OCI-LY1 (cell line): ENCODE data around the gene LENG1.

ENCODE experiments used
- H2AFZ ChIP-seq: fragments of 200-600 bp; sonication (generic), shearing (Covaris generic); 2 replicates; pipeline ENCODE4 v1.6.0; 2014; ENCODE audit warnings: antibody characterized with exemption, mild to moderate bottlenecking, low read length
- H3F3A ChIP-seq: fragments of 200-600 bp; sonication (generic), shearing (Covaris generic); 2 replicates; pipeline ENCODE4 v1.6.0; 2014; ENCODE audit warnings: mild to moderate bottlenecking, antibody characterized with exemption, low read length, moderate library complexity; ENCODE audit not compliant: insufficient read depth
- H3K27ac ChIP-seq: fragments of 200-600 bp; sonication (generic); 2 replicates; pipeline ENCODE4 v1.5.1; 2014; ENCODE audit warnings: low read length, mixed run types, mild to moderate bottlenecking, low read depth; ENCODE audit not compliant: poor library complexity, severe bottlenecking
- H3K27me3 ChIP-seq: fragments of 200-600 bp; sonication (generic); 2 replicates; pipeline ENCODE4 v1.6.0; 2014; ENCODE audit warnings: antibody characterized with exemption, mild to moderate bottlenecking, low read length, moderate library complexity; ENCODE audit not compliant: insufficient read depth
- H3K36me3 ChIP-seq: fragments of 200-600 bp; sonication (generic); 2 replicates; pipeline ENCODE4 v1.6.1; 2014; ENCODE audit warnings: mild to moderate bottlenecking, antibody characterized with exemption, low read length, moderate library complexity, mixed read lengths; ENCODE audit not compliant: insufficient read depth
- H3K4me1 ChIP-seq: fragments of 200-600 bp; sonication (generic); 2 replicates; pipeline ENCODE4 v1.5.1; 2014; ENCODE audit warnings: mild to moderate bottlenecking, low read length, moderate library complexity; ENCODE audit not compliant: insufficient read depth, severe bottlenecking
- H3K4me2 ChIP-seq: fragments of 200-600 bp; sonication (generic), shearing (Covaris generic); 2 replicates; pipeline ENCODE4 v1.6.1; 2014; ENCODE audit warnings: low read length
- H3K4me3 ChIP-seq: fragments of 200-600 bp; sonication (generic); 2 replicates; pipeline ENCODE4 v1.5.1; 2014; ENCODE audit warnings: low read length, low read depth, mild to moderate bottlenecking, mixed read lengths; ENCODE audit not compliant: poor library complexity, severe bottlenecking
- H3K79me2 ChIP-seq: fragments of 200-600 bp; shearing (Covaris generic); 2 replicates; pipeline ENCODE4 v1.6.1; 2016; ENCODE audit warnings: mixed run types, low read length, mixed read lengths; ENCODE audit not compliant: insufficient read depth
- H3K9ac ChIP-seq: fragments of 200-600 bp; sonication (generic), shearing (Covaris generic); 2 replicates; pipeline ENCODE4 v1.6.1; 2014; ENCODE audit warnings: mild to moderate bottlenecking, low read length, mixed read lengths
- H3K9me2 ChIP-seq: fragments of 200-600 bp; sonication (generic), shearing (Covaris generic); 2 replicates; pipeline ENCODE4 v1.6.1; 2014; ENCODE audit warnings: low read depth, mild to moderate bottlenecking, low read length, mixed read lengths
- H3K9me3 ChIP-seq: fragments of 200-600 bp; shearing (Covaris generic); 2 replicates; pipeline ENCODE4 v1.6.1; 2014; ENCODE audit warnings: low read length, mixed read lengths
- H4K20me1 ChIP-seq: fragments of 200-600 bp; sonication (generic), shearing (Covaris generic); 2 replicates; pipeline ENCODE4 v1.6.0; 2016; ENCODE audit warnings: mild to moderate bottlenecking, low read length; ENCODE audit not compliant: insufficient read depth
- CTCF ChIP-seq: fragments of 200-600 bp; sonication (generic), shearing (Covaris generic); IDR thresholded peaks from 2 replicates; pipeline ENCODE4 v1.5.1; 2017; ENCODE audit warnings: mild to moderate bottlenecking, antibody characterized with exemption, low read length, moderate library complexity, mixed read lengths
- EZH2 ChIP-seq: fragments of 200-600 bp; sonication (generic), shearing (Covaris generic); IDR thresholded peaks from 2 replicates; pipeline ENCODE4 v1.8.0; 2017; ENCODE audit warnings: borderline replicate concordance, mixed run types, mild to moderate bottlenecking, antibody characterized with exemption, low read length, moderate library complexity, mixed read lengths

The LENG1 gene

DNA sequence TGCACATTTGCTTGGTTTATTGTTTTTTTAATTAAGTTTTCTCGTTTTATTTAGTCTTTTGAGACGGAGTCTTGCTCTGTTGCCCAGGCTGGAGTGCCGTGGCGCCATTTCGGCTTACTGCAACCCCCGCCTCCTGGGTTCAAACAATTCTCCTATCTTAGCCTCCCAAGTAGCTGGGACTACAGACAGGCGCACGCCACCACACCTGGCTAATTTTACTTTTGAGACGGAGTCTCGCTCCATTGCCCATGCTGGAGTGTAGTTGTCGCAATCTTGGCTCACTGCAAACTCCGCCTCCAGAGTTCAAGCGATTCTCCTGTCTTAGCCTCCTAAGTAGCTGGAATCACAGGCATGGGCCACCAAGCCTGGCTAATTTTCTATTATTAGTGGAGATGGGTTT is 42.5 kb upstream of the LENG1 start:
- peak overlapping the region; percentile 97 for H3K4me3 ChIP-seq
- no peaks in the 10 kb centered on the region; the same call in 1 of the 2 replicates for H4K20me1 ChIP-seq
- no peak overlapping the region for H2AFZ ChIP-seq
- H3F3A ChIP-seq = peaks cover 6% of the 10 kb centered on the region; the same call in 1 of the 2 replicates
- no peak for TF ChIP-seq CTCF
- no peak for TF ChIP-seq EZH2
- no peaks in the 10 kb centered on the region for H3K27me3 ChIP-seq
- H3K9ac ChIP-seq = peak overlapping the region; percentile 83
- H3K9me2 ChIP-seq = no peaks in the 10 kb centered on the region
- peak overlapping the region; percentile 85 for H3K27ac ChIP-seq
- no peaks in the 10 kb centered on the region for H3K9me3 ChIP-seq
- H3K36me3 ChIP-seq = peaks cover 61% of the 10 kb centered on the region
- peaks cover 43% of the 10 kb centered on the region for H3K79me2 ChIP-seq
- H3K4me1 ChIP-seq = peaks cover 72% of the 10 kb centered on the region
- H3K4me2 ChIP-seq = peak overlapping the region; percentile 79

DNA sequence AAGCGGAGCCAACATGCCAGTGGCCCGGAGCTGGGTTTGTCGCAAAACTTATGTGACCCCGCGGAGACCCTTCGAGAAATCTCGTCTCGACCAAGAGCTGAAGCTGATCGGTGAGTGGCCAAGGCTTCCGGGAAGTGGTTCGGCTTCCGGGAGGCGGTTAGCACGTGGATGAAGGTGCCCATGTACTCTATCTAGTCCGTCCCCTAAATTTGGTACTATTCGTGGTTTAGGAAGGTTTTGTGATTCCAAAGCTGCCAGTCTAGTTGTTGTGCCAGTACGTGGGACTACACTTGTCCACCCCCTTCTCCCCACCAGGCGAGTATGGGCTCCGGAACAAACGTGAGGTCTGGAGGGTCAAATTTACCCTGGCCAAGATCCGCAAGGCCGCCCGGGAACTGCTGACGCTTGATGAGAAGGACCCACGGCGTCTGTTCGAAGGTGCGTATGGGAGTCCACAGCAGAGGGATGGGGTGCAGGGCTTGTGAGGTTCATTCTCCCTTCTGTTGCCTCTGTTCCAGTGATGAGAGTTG is 41.7 kb upstream of the LENG1 start:
- peaks cover 6% of the 10 kb centered on the region; the same call in 1 of the 2 replicates for H3F3A ChIP-seq
- TF ChIP-seq EZH2 = no peak
- TF ChIP-seq CTCF = no peak
- no peaks in the 10 kb centered on the region for H3K9me3 ChIP-seq
- H3K27me3 ChIP-seq = no peaks in the 10 kb centered on the region
- H3K4me2 ChIP-seq = peak overlapping the region; percentile 79
- no peaks in the 10 kb centered on the region; the same call in 1 of the 2 replicates for H4K20me1 ChIP-seq
- H3K79me2 ChIP-seq = peaks cover 43% of the 10 kb centered on the region
- peaks cover 53% of the 10 kb centered on the region for H3K36me3 ChIP-seq
- no peaks in the 10 kb centered on the region for H3K9me2 ChIP-seq
- peak overlapping the region; percentile 97 for H3K4me3 ChIP-seq
- peak overlapping the region; percentile 85 for H3K27ac ChIP-seq
- no peak overlapping the region for H2AFZ ChIP-seq
- peak overlapping the region; percentile 83 for H3K9ac ChIP-seq
- H3K4me1 ChIP-seq = peaks cover 65% of the 10 kb centered on the region

DNA sequence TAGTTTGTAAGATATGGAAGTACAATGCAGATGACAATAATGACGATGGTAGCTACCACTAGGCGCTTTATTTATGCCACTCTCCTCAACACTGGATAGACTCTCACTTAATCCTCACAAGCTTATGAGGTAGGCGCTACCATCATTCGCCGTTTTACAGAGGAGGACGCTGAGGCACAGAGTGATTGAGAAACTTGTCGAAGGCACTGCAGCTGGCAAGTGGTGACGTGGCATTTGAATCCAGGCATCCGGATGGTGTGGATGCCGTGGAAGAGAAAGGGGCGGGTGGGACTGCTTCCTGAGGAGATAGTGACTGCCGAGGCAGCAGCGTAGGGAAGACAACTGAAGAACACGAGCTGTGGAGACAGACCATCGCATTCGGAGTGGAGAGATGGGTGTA is 39.9 kb upstream of the LENG1 start:
- H3K36me3 ChIP-seq = peaks cover 38% of the 10 kb centered on the region

More for the DNA sequence above, 39.9 kb upstream of the LENG1 start:
- Histone ChIP-seq H2AFZ (no peak overlapping the region), H3K27me3 (no peaks in the 10 kb centered on the region), H4K20me1 (no peaks in the 10 kb centered on the region; the same call in 1 of the 2 replicates), H3K4me3 (no peak overlapping the region), H3K27ac (peak overlapping the region; percentile 31), H3K79me2 (peaks cover 30% of the 10 kb centered on the region), H3K4me2 (peak overlapping the region; percentile 79; the same call in 1 of the 2 replicates), H3K9me2 (no peaks in the 10 kb centered on the region), H3K4me1 (peaks cover 47% of the 10 kb centered on the region), H3F3A (peaks cover under 1% of the 10 kb centered on the region; the same call in 1 of the 2 replicates), H3K9ac (no peak overlapping the region; the same call in 1 of the 2 replicates), H3K9me3 (no peaks in the 10 kb centered on the region)
- TF ChIP-seq CTCF (no peak), EZH2 (no peak)
